Spleen (tissue), 7 donors: ENCODE data around the gene PAXIP1.
"Not testable (repeated sequence)": the region's sequence is repeated elsewhere in the genome, so short reads cannot be mapped to it uniquely, and the experiment has no call there.

Experiments
- POLR2A ChIP-seq, 3 donors: fragments of 450-650 bp; IDR thresholded peaks; one replicate each; pipeline ENCODE4 v1.5.1; 2017; ENCODE audit warnings: antibody characterized with exemption in 3 of 3, mild to moderate bottlenecking in 1 of 3
- TF ChIP-seq, protein P1 (sequence below), 11 experiments: fragments of 200-600 bp in 7 of 11; fragments of 450-650 bp in 4 of 11; sonication (generic) in 4 of 11; IDR thresholded peaks in 8 of 11; conservative IDR thresholded peaks in 3 of 11; 1 replicate in 7 of 11; 2 replicates in 4 of 11; pipeline versions ENCODE4 v1.4.0 to v1.8.0; 2016 to 2021; ENCODE audit warnings: antibody characterized with exemption in 11 of 11, inconsistent platforms in 4 of 11, mild to moderate bottlenecking in 1 of 11
- donor health status: DM: no; HTN: no; CAD: no; lungs with moderate emphysema.
- donor health status: DM: no; HTN: no; CAD: no.
- donor health status: DM: no; HTN: no; CAD: no.

GRCh38 chr7:154934353-154934952 lies 68.5 kb downstream of the PAXIP1 start:
- TF ChIP-seq POLR2A (IDR thresholded peaks at IDR 0.05), result not testable (repeated sequence)
- TF ChIP-seq, protein P1, sequence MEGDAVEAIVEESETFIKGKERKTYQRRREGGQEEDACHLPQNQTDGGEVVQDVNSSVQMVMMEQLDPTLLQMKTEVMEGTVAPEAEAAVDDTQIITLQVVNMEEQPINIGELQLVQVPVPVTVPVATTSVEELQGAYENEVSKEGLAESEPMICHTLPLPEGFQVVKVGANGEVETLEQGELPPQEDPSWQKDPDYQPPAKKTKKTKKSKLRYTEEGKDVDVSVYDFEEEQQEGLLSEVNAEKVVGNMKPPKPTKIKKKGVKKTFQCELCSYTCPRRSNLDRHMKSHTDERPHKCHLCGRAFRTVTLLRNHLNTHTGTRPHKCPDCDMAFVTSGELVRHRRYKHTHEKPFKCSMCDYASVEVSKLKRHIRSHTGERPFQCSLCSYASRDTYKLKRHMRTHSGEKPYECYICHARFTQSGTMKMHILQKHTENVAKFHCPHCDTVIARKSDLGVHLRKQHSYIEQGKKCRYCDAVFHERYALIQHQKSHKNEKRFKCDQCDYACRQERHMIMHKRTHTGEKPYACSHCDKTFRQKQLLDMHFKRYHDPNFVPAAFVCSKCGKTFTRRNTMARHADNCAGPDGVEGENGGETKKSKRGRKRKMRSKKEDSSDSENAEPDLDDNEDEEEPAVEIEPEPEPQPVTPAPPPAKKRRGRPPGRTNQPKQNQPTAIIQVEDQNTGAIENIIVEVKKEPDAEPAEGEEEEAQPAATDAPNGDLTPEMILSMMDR (IDR thresholded peaks at IDR 0.05 in 8 of 11, conservative IDR thresholded peaks at IDR 0.05 in 3 of 11), result not testable (repeated sequence)
